HFFc6 (cell line): Measurements from ENCODE around the gene PLIN4. TPM values are rescaled to one million over a fixed set of nuclear protein-coding genes. Genes with fewer than 3 reads are reported as not detected.

ENCODE experiments used
- DNase-seq: peaks from one replicate; pipeline ENCODE4 v3.0.0-alpha.2; 2018
- H3K27ac Mint-ChIP-seq: 2 replicates; pipeline ENCODE4 v1.8.0; 2020; ENCODE audit warnings: mild to moderate bottlenecking, mixed read lengths
- H3K27me3 Mint-ChIP-seq: 2 replicates; pipeline ENCODE4 v1.8.0; 2021; ENCODE audit warnings: mild to moderate bottlenecking, moderate library complexity, mixed read lengths; ENCODE audit not compliant: insufficient read depth
- H3K36me3 Mint-ChIP-seq: 2 replicates; pipeline ENCODE4 v1.8.0; 2021; ENCODE audit warnings: low read depth, mixed read lengths
- H3K4me1 Mint-ChIP-seq: 2 replicates; pipeline ENCODE4 v1.8.0; 2020; ENCODE audit warnings: low read depth, mixed read lengths
- H3K4me3 Mint-ChIP-seq: 2 replicates; pipeline ENCODE4 v1.8.0; 2020; ENCODE audit warnings: mild to moderate bottlenecking, moderate library complexity, mixed read lengths
- H3K9me3 Mint-ChIP-seq: 2 replicates; pipeline ENCODE4 v1.8.0; 2020; ENCODE audit warnings: mild to moderate bottlenecking, mixed read lengths
- total RNA-seq, 6 experiments: library from RNA; stranded (reverse); fragmentation: NEBNext Ultra II Directional; extraction: Animal tissue kit (Norgen Biotek cat#: 25700); gene quantifications; 2 replicates in 1 of 6; 3 replicates in 5 of 6; pipeline ENCODE4 v1.2.3, GENCODE V29; 2021
- TF ChIP-seq, protein P1 (sequence below): fragments of 200-600 bp; sonication (generic); IDR thresholded peaks from 2 replicates; pipeline ENCODE4 v1.5.0; 2021; ENCODE audit warnings: antibody characterized with exemption, mild to moderate bottlenecking

Gene PLIN4
- total RNA-seq, 6 experiments from 2014 or later, result not detected

GRCh38 chr19:4493104-4493928, 25.0 kb downstream of the PLIN4 start:
- Mint-ChIP-seq H3K4me1 (no peaks in the 10 kb centered on the region), H3K9me3 (no peaks in the 10 kb centered on the region), H3K27ac (no peak overlapping the region), H3K36me3 (peaks cover 17% of the 10 kb centered on the region), H3K4me3 (no peak overlapping the region), H3K27me3 (no peaks in the 10 kb centered on the region)
- no peak for DNase-seq
- TF ChIP-seq, protein P1, sequence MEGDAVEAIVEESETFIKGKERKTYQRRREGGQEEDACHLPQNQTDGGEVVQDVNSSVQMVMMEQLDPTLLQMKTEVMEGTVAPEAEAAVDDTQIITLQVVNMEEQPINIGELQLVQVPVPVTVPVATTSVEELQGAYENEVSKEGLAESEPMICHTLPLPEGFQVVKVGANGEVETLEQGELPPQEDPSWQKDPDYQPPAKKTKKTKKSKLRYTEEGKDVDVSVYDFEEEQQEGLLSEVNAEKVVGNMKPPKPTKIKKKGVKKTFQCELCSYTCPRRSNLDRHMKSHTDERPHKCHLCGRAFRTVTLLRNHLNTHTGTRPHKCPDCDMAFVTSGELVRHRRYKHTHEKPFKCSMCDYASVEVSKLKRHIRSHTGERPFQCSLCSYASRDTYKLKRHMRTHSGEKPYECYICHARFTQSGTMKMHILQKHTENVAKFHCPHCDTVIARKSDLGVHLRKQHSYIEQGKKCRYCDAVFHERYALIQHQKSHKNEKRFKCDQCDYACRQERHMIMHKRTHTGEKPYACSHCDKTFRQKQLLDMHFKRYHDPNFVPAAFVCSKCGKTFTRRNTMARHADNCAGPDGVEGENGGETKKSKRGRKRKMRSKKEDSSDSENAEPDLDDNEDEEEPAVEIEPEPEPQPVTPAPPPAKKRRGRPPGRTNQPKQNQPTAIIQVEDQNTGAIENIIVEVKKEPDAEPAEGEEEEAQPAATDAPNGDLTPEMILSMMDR, result no peak

DNA sequence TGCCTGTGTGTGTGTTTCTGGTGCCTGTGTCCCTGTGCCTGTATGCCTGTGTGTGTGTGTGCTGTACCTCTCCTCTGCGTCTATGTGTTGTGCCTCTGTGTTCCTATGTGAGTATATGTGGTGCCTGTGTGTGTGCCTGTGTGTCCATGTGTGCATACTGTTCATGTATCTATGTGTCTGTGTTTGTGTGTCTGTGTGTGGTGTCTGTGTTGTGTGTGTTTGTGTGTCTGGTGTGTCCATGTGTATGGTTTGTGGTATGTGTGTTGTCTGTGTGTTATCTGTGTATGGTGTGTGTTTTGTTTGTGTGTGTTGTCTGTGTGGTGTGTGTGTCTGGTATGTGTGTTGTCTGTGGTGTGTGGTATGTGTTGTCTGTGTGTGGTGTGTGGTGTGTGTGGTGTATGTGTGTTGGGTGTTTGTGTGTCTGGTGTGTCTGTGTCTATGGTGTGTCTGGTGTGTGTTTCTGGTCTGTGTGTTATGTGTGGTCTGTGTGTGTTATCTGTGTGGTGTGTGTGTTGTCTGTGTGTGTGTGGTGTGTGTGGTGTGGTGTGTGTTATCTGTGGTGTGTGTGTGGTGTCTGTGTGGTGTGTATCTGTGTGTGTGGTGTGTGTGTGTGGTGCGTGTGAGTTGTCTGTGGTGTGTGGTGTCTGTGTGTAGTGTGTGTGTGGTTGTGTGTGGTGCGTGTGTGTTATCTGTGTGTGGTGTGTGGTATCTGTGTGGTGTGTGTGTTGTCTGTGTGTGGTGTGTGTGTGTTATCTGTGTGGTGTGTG, 25.8 kb downstream of the PLIN4 start:
- H3K4me1 Mint-ChIP-seq, result no peaks in the 10 kb centered on the region
- H3K27ac Mint-ChIP-seq, result no peak overlapping the region
- no peak overlapping the region for H3K4me3 Mint-ChIP-seq
- no peak for DNase-seq
- no peaks in the 10 kb centered on the region for H3K9me3 Mint-ChIP-seq
- TF ChIP-seq, protein P1, result no peak
- H3K27me3 Mint-ChIP-seq, result no peaks in the 10 kb centered on the region
- peaks cover 18% of the 10 kb centered on the region for H3K36me3 Mint-ChIP-seq

- Mint-ChIP-seq H3K9me3 (no peaks in the 10 kb centered on the region), H3K36me3 (peaks cover 22% of the 10 kb centered on the region), H3K4me3 (no peak overlapping the region), H3K4me1 (no peaks in the 10 kb centered on the region), H3K27me3 (no peaks in the 10 kb centered on the region), H3K27ac (no peak overlapping the region)
- DNase-seq, result no peak
- TF ChIP-seq, protein P1, result no peak
Measured at GRCh38 chr19:4491446-4491845, 26.8 kb downstream of the PLIN4 start.

DNA sequence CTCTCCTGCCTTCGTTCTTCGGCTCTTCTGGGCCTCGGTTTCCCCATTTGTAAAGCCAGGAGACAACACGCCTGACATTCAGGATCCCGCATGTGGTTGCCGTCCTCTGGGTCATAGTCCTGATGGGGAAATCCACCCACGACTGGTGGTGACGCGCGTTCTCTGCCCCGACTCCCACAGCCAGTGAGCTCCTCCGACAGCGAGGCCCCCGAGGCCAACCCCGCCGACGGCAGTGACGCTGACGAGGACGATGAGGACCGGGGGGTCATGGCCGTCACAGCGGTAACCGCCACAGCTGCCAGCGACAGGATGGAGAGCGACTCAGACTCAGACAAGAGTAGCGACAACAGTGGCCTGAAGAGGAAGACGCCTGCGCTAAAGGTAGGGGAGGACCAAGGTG, 29.8 kb downstream of the PLIN4 start:
- Mint-ChIP-seq H3K36me3 (peaks cover 33% of the 10 kb centered on the region), H3K27ac (no peak overlapping the region), H3K4me3 (no peak overlapping the region), H3K27me3 (peaks cover under 1% of the 10 kb centered on the region; the same call in 1 of the 2 replicates), H3K4me1 (no peaks in the 10 kb centered on the region), H3K9me3 (no peaks in the 10 kb centered on the region)
- TF ChIP-seq, protein P1, result no peak
- DNase-seq, result no peak

DNA sequence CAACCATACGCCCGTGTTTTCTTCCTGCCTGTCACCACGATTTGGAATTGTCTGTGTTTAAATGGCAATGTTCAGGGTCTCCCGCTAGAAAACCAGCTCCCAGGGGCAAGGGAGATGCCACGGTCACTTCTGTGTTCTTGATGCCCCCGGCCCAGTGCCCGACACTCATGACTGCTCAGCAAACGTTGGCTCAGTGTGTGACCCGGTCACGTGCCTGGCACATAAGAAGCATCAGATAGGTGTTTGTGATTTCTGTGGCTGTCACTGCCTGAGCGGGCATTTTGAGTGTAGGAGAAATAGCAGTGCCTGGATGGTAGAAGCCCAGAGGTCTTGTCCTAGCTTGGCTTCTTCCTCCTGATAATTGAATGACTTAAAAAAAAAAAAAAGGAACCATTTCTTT, 30.7 kb downstream of the PLIN4 start:
- TF ChIP-seq, protein P1, result no peak
- Mint-ChIP-seq H3K27ac (no peak overlapping the region), H3K4me3 (no peak overlapping the region), H3K4me1 (no peaks in the 10 kb centered on the region), H3K9me3 (no peaks in the 10 kb centered on the region), H3K36me3 (peaks cover 36% of the 10 kb centered on the region), H3K27me3 (peaks cover 2% of the 10 kb centered on the region; the same call in 1 of the 2 replicates)
- no peak for DNase-seq
